Naive thymus-derived CD4-positive, alpha-beta T cell (primary cell): ENCODE results near the gene ADCK1. TPM values are rescaled to one million over a fixed set of nuclear protein-coding genes. Genes with fewer than 3 reads are reported as not detected.
"Not testable (repeated sequence)": the region's sequence is repeated elsewhere in the genome, so short reads cannot be mapped to it uniquely, and the experiment has no call there.

Experiments used
- ATAC-seq: fragments of 150-1000 bp; cut with Tn5 transposase; 2 replicates; pipeline ENCODE4 v1.10.0; 2021; ENCODE audit warnings: mild to moderate bottlenecking, moderate library complexity
- CTCF ChIA-PET: fragments of 350-600 bp; sonication (Branson Sonifier 250); formaldehyde crosslinking; loops from one replicate; lab custom pipeline; 2021; ENCODE audit warnings: antibody characterized with exemption; lab: Charles Lee
- POLR2A ChIA-PET: fragments of 350-600 bp; sonication (Branson Sonifier 250); formaldehyde crosslinking; loops from one replicate; lab custom pipeline; 2021; ENCODE audit warnings: antibody characterized with exemption, inconsistent platforms; lab: Charles Lee
- DNase-seq, 9 donors: peaks; one replicate each; pipeline versions ENCODE4 v3.0.0 to v3.0.0-alpha.2; 2020 to 2022; ENCODE audit warnings: mixed read lengths in 1 of 9
- H3K27ac ChIP-seq: one replicate; pipeline ENCODE4 v1.7.0; 2013; ENCODE audit warnings: mild to moderate bottlenecking, low read depth, low read length, moderate library complexity
- H3K27me3 ChIP-seq, 2 donors: one replicate each; pipeline ENCODE4 v1.7.0; 2013; ENCODE audit warnings: low read length in 2 of 2, mild to moderate bottlenecking in 2 of 2, moderate library complexity in 2 of 2; ENCODE audit not compliant: control insufficient read depth in 2 of 2, insufficient read depth in 2 of 2
- H3K36me3 ChIP-seq, 3 experiments: 1 replicate in 2 of 3; 2 replicates in 1 of 3; pipeline ENCODE4 v1.7.0; 2013; ENCODE audit warnings: low read length in 3 of 3, mild to moderate bottlenecking in 3 of 3, moderate library complexity in 1 of 3; ENCODE audit not compliant: insufficient read depth in 3 of 3, control insufficient read depth in 2 of 3
- H3K4me1 ChIP-seq, 2 donors: one replicate each; pipeline ENCODE4 v1.7.0; 2013; ENCODE audit warnings: low read length in 2 of 2, mild to moderate bottlenecking in 2 of 2, moderate library complexity in 1 of 2; ENCODE audit not compliant: control insufficient read depth in 2 of 2, insufficient read depth in 2 of 2
- H3K4me3 ChIP-seq: 2 replicates; pipeline ENCODE4 v1.7.0; 2013; ENCODE audit warnings: mild to moderate bottlenecking, low read length
- H3K9me3 ChIP-seq, 3 experiments: 1 replicate in 2 of 3; 2 replicates in 1 of 3; pipeline ENCODE4 v1.7.0; 2013; ENCODE audit warnings: low read length in 3 of 3; ENCODE audit not compliant: control insufficient read depth in 2 of 3
- H3K27ac Mint-ChIP-seq, 9 donors: one replicate each; pipeline ENCODE4 v1.8.0; 2020 to 2022; ENCODE audit warnings: mixed read lengths in 9 of 9, mild to moderate bottlenecking in 8 of 9, moderate library complexity in 5 of 9, inconsistent platforms in 2 of 9
- H3K27me3 Mint-ChIP-seq, 5 donors: one replicate each; pipeline ENCODE4 v1.8.0; 2021 to 2022; ENCODE audit warnings: mixed read lengths in 5 of 5, mild to moderate bottlenecking in 1 of 5
- H3K36me3 Mint-ChIP-seq, 5 donors: one replicate each; pipeline ENCODE4 v1.8.0; 2020 to 2022; ENCODE audit warnings: mixed read lengths in 5 of 5, mild to moderate bottlenecking in 3 of 5, inconsistent platforms in 1 of 5
- H3K4me1 Mint-ChIP-seq, 7 donors: one replicate each; pipeline ENCODE4 v1.8.0; 2020 to 2022; ENCODE audit warnings: mixed read lengths in 7 of 7, mild to moderate bottlenecking in 3 of 7, inconsistent platforms in 1 of 7
- H3K4me3 Mint-ChIP-seq, 10 donors: one replicate each; pipeline ENCODE4 v1.8.0; 2020 to 2022; ENCODE audit warnings: mild to moderate bottlenecking in 10 of 10, mixed read lengths in 10 of 10, moderate library complexity in 6 of 10, inconsistent platforms in 2 of 10
- H3K9me3 Mint-ChIP-seq, 11 donors: one replicate each; pipeline ENCODE4 v1.8.0; 2020 to 2022; ENCODE audit warnings: mixed read lengths in 11 of 11, mild to moderate bottlenecking in 4 of 11, inconsistent platforms in 1 of 11, moderate library complexity in 1 of 11
- intact Hi-C, 2 donors: fragments of 100-400 bp; cut with micrococcal nuclease; formaldehyde crosslinking; loops; one replicate each; pipeline ENCODE4 v1.15.1; 2023
- polyA plus RNA-seq, 2 donors: library from polyadenylated mRNA; unstranded; fragments of 300-500 nt; fragmentation: Illumina TruSeq; gene quantifications; one replicate each; pipeline ENCODE4 v1.2.3, GENCODE V29; 2021
- total RNA-seq, 6 experiments: library from RNA in 5 of 6; stranded (reverse) in 5 of 6; gene quantifications; 1 replicate in 5 of 6; 2 replicates in 1 of 6; pipeline ENCODE4 v1.2.3 and lab custom pipeline; 2021 to 2026

Gene ADCK1
- total and polyA plus RNA-seq, 7 experiments from 2014 or later, result 4.5 to 10.6 (median 9.4) TPM

DNA sequence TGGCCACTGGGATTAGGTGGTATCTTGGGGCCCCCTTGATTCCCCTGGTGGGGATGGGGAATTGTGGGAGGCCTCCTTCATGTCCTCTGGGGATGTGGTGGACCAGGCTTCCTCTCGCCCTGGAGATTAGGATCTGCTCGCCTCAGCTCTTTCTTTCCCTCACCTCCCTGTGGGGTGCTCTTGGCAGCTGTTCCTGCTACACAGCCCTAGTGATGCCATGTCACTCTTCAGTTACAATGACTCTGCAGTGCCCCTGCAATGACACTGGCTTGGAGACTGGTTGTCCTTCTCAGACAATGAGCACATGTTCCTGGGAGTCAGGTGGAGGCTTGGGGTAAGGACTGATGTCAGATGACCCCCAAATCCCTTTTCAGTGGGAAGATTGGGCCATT is 83.9 kb downstream of the ADCK1 start:
- Mint-ChIP-seq H3K27me3 (no peaks in the 10 kb centered on the region), H3K4me1 (peaks cover 0 to 5% (median 0%) of the 10 kb centered on the region in 7 donors), H3K36me3 (peaks cover 3 to 57% (median 38%) of the 10 kb centered on the region in 5 donors), H3K9me3 (peaks cover 4 to 15% (median 10%) of the 10 kb centered on the region in 11 donors), H3K4me3 (no peak overlapping the region), H3K27ac (no peak overlapping the region)
- Histone ChIP-seq H3K27ac (no peak overlapping the region), H3K36me3 (peaks cover 0 to 17% (median 0%) of the 10 kb centered on the region in 3 experiments), H3K4me1 (no peaks in the 10 kb centered on the region), H3K27me3 (no peaks in the 10 kb centered on the region), H3K9me3 (peaks cover 0 to 5% (median 0%) of the 10 kb centered on the region in 3 experiments), H3K4me3 (no peak overlapping the region)
- POLR2A ChIA-PET, result no interaction called here
- ATAC-seq (no peak), DNase-seq (no peak)
- CTCF ChIA-PET, result interaction anchor here (0.6 kb wide), 2 partner anchors 11 to 88 kb away, joined by 3 read pairs; no protein-coding TSS in a partner anchor
- intact Hi-C loops, result no loop called here

DNA sequence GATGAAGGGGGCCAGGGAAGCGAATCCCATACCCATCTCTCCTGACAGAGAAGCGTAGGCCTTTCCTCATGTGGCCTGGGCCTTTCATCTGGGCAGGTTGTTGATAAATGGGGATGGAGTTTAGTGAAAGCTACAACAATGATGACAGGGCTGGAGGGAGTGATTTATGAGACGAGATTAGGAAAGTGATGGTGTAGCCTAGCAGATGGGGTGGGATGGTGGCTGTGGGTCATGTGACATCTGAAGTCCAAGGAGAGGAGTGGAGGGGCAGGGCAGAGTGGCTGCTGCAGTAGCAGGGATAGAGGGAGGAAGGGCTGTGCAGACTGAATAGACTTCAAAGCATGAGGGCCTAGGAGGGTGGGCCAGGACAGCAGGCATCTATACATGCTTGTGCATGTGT is 85.5 kb downstream of the ADCK1 start:
- no peak for ATAC-seq
- peaks cover 3 to 66% (median 53%) of the 10 kb centered on the region in 5 donors for H3K36me3 Mint-ChIP-seq
- no peaks in the 10 kb centered on the region for H3K27me3 Mint-ChIP-seq

DNA sequence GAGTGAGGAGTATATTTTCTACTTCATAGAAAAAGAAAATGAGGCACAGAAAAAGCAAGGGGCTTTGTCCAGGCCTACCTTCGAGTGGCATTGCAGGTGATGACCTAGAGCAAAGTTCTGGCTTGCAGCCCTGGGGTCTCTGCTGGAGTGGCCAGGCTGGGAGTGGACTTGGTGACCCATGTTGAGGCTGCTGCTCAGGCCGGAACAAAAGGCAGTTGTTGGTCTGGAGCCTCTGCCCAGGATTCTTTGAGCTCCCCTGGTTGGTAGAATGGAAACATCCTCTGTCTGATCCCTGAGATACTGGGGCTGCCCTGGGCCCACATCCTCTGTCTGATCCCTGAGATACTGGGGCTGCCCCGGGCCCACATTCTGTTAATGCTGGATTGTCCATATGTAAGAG is 86.1 kb downstream of the ADCK1 start:
- no peak overlapping the region for H3K27ac ChIP-seq
- no peaks in the 10 kb centered on the region for H3K27me3 ChIP-seq
- Mint-ChIP-seq H3K36me3 (peaks cover 3 to 73% (median 58%) of the 10 kb centered on the region in 5 donors), H3K27ac (peak overlapping the region in 1 of 9 donors; percentile 21), H3K27me3 (no peaks in the 10 kb centered on the region), H3K4me1 (peaks cover 0 to 2% (median 0%) of the 10 kb centered on the region in 7 donors), H3K4me3 (peak overlapping the region in 1 of 10 donors; percentile 13), H3K9me3 (peaks cover 7 to 29% (median 15%) of the 10 kb centered on the region in 11 donors)
- DNase-seq (no peak), ATAC-seq (no peak)
- H3K9me3 ChIP-seq, result peaks cover 0 to 5% (median 0%) of the 10 kb centered on the region in 3 experiments
- peaks cover 0 to 14% (median 0%) of the 10 kb centered on the region in 3 experiments for H3K36me3 ChIP-seq
- no peak overlapping the region for H3K4me3 ChIP-seq
- no peaks in the 10 kb centered on the region for H3K4me1 ChIP-seq
- ChIA-PET POLR2A (no interaction called here), CTCF (no interaction called here)
- intact Hi-C loops, result no loop called here

More for the DNA sequence above, 85.5 kb downstream of the ADCK1 start:
- no peak overlapping the region for H3K27ac ChIP-seq
- peaks cover 5 to 29% (median 15%) of the 10 kb centered on the region in 11 donors for H3K9me3 Mint-ChIP-seq
- H3K4me1 ChIP-seq, result no peaks in the 10 kb centered on the region
- POLR2A ChIA-PET, result no interaction called here
- H3K4me3 Mint-ChIP-seq, result no peak overlapping the region
- DNase-seq, result no peak
- no peak overlapping the region for H3K27ac Mint-ChIP-seq
- peaks cover 0 to 17% (median 0%) of the 10 kb centered on the region in 3 experiments for H3K36me3 ChIP-seq
- intact Hi-C loops, result no loop called here
- H3K27me3 ChIP-seq, result no peaks in the 10 kb centered on the region
- peaks cover 0 to 5% (median 0%) of the 10 kb centered on the region in 3 experiments for H3K9me3 ChIP-seq
- CTCF ChIA-PET, result no interaction called here
- no peak overlapping the region for H3K4me3 ChIP-seq
- peaks cover 0 to 2% (median 0%) of the 10 kb centered on the region in 7 donors for H3K4me1 Mint-ChIP-seq

DNA sequence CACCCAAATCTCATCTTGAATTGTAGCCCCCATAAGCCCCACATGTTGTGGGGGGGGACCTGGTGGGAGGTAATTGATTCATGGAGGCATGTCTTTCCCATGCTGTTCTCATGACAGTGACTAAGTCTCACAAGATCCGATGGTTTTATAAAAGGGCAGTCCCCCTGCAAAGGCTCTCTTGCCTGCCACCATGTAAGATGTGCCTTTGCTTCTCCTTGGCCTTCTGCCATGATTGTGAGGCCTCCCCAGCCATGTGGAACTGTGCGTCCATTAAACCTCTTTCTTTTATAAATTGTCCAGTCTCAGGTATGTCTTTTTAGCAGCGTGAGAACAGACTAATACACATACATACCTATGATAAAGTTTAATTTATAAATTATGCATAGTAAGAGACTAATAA is 89.0 kb downstream of the ADCK1 start:
- H3K27ac ChIP-seq, ATAC-seq, H3K27me3 Mint-ChIP-seq, H3K27ac Mint-ChIP-seq, POLR2A ChIA-PET, CTCF ChIA-PET, H3K4me1 ChIP-seq, DNase-seq, intact Hi-C loops, H3K4me3 ChIP-seq, H3K4me3 Mint-ChIP-seq, H3K9me3 ChIP-seq, H3K4me1 Mint-ChIP-seq, H3K27me3 ChIP-seq: not testable (repeated sequence)
- H3K36me3 ChIP-seq, result peaks cover 0 to 14% (median 0%) of the 10 kb centered on the region in 3 experiments
- H3K9me3 Mint-ChIP-seq, result peaks cover 7 to 29% (median 15%) of the 10 kb centered on the region in 11 donors
- peaks cover 3 to 87% (median 63%) of the 10 kb centered on the region in 5 donors for H3K36me3 Mint-ChIP-seq

DNA sequence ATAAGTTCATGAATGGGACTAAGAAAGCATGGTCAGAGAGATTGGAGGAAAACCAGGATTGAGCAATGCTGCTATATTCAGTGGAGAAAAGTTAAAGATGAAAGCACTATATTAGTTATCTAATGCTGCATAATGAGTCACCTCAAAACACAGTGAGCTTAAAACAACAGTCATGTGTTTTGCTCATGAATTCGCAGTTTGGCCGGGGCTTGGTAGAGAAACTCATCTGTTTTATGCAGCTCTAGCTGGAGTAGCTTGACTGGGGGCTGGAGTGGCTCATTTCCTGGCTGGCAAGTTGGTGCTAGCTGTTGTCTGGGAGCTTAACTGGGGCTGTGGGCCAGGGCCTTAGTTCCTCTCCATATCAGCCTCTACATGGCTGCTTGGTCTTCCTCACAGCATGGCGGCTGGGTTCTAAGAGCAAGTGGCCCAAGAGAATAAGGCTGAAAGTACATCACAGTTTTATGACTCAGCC is 90.1 kb downstream of the ADCK1 start:
- peaks cover 0 to 2% (median 0%) of the 10 kb centered on the region in 7 donors for H3K4me1 Mint-ChIP-seq
- ChIA-PET POLR2A (no interaction called here), CTCF (no interaction called here)
- peaks cover 0 to 5% (median 0%) of the 10 kb centered on the region in 3 experiments for H3K9me3 ChIP-seq
- no peaks in the 10 kb centered on the region for H3K27me3 Mint-ChIP-seq
- H3K27me3 ChIP-seq, result no peaks in the 10 kb centered on the region
- H3K36me3 ChIP-seq, result peaks cover 0 to 14% (median 0%) of the 10 kb centered on the region in 3 experiments
- peaks cover 3 to 91% (median 67%) of the 10 kb centered on the region in 5 donors for H3K36me3 Mint-ChIP-seq
- intact Hi-C loops, result no loop called here
- DNase-seq, result no peak
- no peak for ATAC-seq
- H3K27ac Mint-ChIP-seq, result peak overlapping the region in 1 of 9 donors; percentile 26
- H3K27ac ChIP-seq, result no peak overlapping the region
- peaks cover 7 to 29% (median 15%) of the 10 kb centered on the region in 11 donors for H3K9me3 Mint-ChIP-seq
- no peak overlapping the region for H3K4me3 Mint-ChIP-seq
- no peak overlapping the region for H3K4me3 ChIP-seq
- H3K4me1 ChIP-seq, result no peaks in the 10 kb centered on the region

DNA sequence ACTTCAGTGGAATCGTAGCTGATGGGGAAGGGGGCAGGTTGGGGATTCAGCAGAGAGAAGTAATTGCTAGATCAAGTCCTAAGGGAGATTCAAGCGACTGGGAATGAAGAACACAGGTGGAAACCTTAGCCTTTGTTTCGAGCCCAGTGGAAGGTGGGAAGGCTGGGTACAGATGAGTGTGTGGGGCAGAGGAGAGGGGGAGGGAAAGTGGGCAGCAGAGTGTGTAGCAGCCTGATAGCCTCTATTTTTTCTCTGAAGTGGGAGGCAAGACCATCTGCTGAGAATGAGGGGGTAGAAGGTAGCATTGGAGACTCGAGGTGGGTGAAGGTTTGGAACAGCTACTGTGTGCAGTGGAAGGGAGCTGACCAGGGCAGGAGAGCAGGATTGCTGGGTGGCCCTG is 91.0 kb downstream of the ADCK1 start:
- no peak for DNase-seq
- no peaks in the 10 kb centered on the region for H3K4me1 Mint-ChIP-seq
- no peaks in the 10 kb centered on the region for H3K4me1 ChIP-seq
- H3K27ac Mint-ChIP-seq, result no peak overlapping the region
- peaks cover 7 to 29% (median 14%) of the 10 kb centered on the region in 11 donors for H3K9me3 Mint-ChIP-seq
- H3K9me3 ChIP-seq, result peaks cover 0 to 5% (median 0%) of the 10 kb centered on the region in 3 experiments
- no peaks in the 10 kb centered on the region for H3K27me3 Mint-ChIP-seq
- ATAC-seq, result no peak
- H3K36me3 ChIP-seq, result peaks cover 0 to 14% (median 0%) of the 10 kb centered on the region in 3 experiments
- CTCF ChIA-PET, result no interaction called here
- POLR2A ChIA-PET, result no interaction called here
- no peaks in the 10 kb centered on the region for H3K27me3 ChIP-seq
- peaks cover 3 to 87% (median 65%) of the 10 kb centered on the region in 5 donors for H3K36me3 Mint-ChIP-seq
- intact Hi-C loops, result no loop called here
- no peak overlapping the region for H3K4me3 ChIP-seq
- no peak overlapping the region for H3K27ac ChIP-seq
- H3K4me3 Mint-ChIP-seq, result no peak overlapping the region
